ENCODE measurements around the gene SNRNP35. TPM values are rescaled to one million over a fixed set of nuclear protein-coding genes. Genes with fewer than 3 reads are reported as not detected.
"Not testable (repeated sequence)": the region's sequence is repeated elsewhere in the genome, so short reads cannot be mapped to it uniquely, and the experiment has no call there.

SNRNP35 gene
- total RNA-seq, 2 experiments from 2014 or later: 18.4 to 25.4 TPM

DNA sequence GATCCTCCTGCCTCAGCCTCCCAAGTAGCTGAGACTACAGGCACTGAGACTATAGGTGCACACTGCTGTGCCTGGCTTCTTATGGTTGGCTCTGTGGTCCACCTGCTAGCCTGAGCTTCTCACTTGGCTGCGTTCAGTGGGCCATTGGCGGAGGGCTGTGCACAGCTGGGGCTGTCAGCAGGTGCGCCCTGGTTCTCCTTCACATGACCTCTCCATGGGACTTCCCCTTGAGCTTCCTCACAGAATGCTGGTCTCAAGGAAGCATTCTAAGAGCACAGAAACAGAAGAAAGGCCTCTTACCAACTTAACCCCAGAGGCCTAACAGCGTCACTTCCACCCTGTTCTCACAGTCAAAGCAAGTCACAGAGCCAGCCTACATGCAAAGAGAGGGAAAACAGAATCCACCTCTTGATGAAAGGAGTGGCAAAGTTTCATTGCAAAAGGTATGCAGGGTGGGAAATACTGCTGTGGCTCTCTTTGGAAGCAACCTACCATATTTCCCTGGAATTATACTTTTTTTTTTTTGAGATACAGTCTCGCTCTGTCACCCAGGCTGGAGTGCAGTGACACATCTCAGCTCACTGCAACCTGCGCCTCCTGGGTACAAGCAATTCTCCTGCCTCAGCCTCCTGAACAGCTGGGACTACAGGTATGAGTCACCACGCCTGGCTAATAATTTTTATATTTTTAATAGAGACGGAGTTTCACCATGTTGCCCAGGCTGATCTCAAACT lies 30.7 kb upstream of the SNRNP35 start:
- H3K27me3 Mint-ChIP-seq: no peaks in the 10 kb centered on the region
- ATAC-seq (peak; percentile 73), DNase-seq (peak; percentile 55)
- peaks cover 44% of the 10 kb centered on the region for H3K36me3 Mint-ChIP-seq (ENCODE audit: low read depth)
- intact Hi-C loops (cut with micrococcal nuclease): no loop called here
- ChIA-PET POLR2A (interaction anchor here (0.6 to 2.8 kb wide), 9 partner anchors 8 to 62 kb away, joined by 3 to 7 read pairs (median 4); partner anchors contain the start of gene SNRNP35), CTCF (interaction anchor here (0.8 to 1.7 kb wide), 3 partner anchors 43 to 62 kb away, joined by 3 to 4 read pairs (median 3); partner anchors contain the start of gene KMT5A)
- H3K4me1 Mint-ChIP-seq (ENCODE audit: low read depth): peaks cover 26% of the 10 kb centered on the region
- H3K4me3 Mint-ChIP-seq: no peak overlapping the region
- H3K9me3 Mint-ChIP-seq: no peaks in the 10 kb centered on the region
- TF ChIP-seq, protein P1, sequence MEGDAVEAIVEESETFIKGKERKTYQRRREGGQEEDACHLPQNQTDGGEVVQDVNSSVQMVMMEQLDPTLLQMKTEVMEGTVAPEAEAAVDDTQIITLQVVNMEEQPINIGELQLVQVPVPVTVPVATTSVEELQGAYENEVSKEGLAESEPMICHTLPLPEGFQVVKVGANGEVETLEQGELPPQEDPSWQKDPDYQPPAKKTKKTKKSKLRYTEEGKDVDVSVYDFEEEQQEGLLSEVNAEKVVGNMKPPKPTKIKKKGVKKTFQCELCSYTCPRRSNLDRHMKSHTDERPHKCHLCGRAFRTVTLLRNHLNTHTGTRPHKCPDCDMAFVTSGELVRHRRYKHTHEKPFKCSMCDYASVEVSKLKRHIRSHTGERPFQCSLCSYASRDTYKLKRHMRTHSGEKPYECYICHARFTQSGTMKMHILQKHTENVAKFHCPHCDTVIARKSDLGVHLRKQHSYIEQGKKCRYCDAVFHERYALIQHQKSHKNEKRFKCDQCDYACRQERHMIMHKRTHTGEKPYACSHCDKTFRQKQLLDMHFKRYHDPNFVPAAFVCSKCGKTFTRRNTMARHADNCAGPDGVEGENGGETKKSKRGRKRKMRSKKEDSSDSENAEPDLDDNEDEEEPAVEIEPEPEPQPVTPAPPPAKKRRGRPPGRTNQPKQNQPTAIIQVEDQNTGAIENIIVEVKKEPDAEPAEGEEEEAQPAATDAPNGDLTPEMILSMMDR (IDR thresholded peaks at IDR 0.05): no peak
- peak overlapping the region; percentile 84 for H3K27ac Mint-ChIP-seq

DNA sequence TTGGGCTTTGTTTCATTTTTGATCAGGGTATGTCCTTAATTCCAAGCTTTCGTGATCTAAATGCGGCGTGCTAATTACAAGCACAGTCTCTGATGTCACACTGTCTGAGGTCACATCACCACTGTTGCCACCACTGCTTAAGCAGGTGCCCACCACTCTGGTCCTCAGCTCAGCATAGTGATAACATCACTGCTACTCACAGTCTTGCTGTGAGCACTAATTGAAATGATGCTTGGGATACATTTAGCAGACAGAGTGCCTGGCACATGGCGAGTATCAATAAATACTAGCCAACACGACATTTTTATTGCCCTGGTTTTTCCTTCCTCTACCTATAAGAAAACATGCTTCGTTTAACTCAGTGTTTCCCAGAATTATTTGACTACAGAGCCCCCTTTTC lies 29.3 kb upstream of the SNRNP35 start:
- H3K4me3 Mint-ChIP-seq: peak overlapping the region; percentile 19

DNA sequence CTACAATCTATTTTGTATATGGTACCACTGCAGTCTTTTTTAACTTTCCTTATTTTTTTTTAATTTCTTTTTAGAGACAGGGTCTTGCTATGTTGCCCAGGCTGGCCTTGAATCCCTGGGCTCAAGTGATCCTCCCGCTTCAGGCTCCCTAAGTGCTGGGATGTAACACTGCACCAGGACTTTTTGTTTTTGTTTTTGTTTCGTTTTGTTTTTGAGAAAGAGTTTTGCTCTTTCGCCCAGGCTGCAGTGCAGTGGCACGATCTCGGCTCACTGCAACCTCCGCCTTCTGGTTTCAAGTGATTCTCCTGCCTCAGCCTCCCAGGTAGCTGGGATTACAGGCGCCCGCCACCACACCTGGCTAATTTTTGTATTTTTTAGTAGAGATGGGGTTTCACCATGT lies 28.8 kb upstream of the SNRNP35 start:
- H3K4me3 Mint-ChIP-seq; H3K9me3 Mint-ChIP-seq; ATAC-seq; H3K27me3 Mint-ChIP-seq; DNase-seq; intact Hi-C loops (cut with micrococcal nuclease): not testable (repeated sequence)
- Mint-ChIP-seq H3K36me3 (ENCODE audit: low read depth) (peaks cover 40% of the 10 kb centered on the region), H3K27ac (peak overlapping the region; percentile 84), H3K4me1 (ENCODE audit: low read depth) (peaks cover 38% of the 10 kb centered on the region)
- POLR2A ChIA-PET: interaction anchor here (0.6 to 1.6 kb wide), 2 partner anchors 11 to 127 kb away, joined by 4 read pairs; no protein-coding TSS in a partner anchor
- CTCF ChIA-PET: interaction anchor here (1.3 to 1.7 kb wide), 2 partner anchors 45 to 153 kb away, joined by 4 to 5 read pairs; partner anchors contain the start of gene KMT5A

More for the DNA sequence above, 29.3 kb upstream of the SNRNP35 start:
- H3K4me1 Mint-ChIP-seq (ENCODE audit: low read depth): peaks cover 34% of the 10 kb centered on the region
- no peaks in the 10 kb centered on the region for H3K27me3 Mint-ChIP-seq
- no peak for DNase-seq
- CTCF ChIA-PET: interaction anchor here (1.3 to 1.7 kb wide), 2 partner anchors 44 to 153 kb away, joined by 4 to 5 read pairs; partner anchors contain the start of gene KMT5A
- peaks cover 39% of the 10 kb centered on the region for H3K36me3 Mint-ChIP-seq (ENCODE audit: low read depth)
- peak overlapping the region; percentile 84 for H3K27ac Mint-ChIP-seq
- no peaks in the 10 kb centered on the region for H3K9me3 Mint-ChIP-seq
- TF ChIP-seq, protein P1 (IDR thresholded peaks at IDR 0.05): no peak
- no peak for ATAC-seq
- intact Hi-C loops (cut with micrococcal nuclease): no loop called here
- POLR2A ChIA-PET: interaction anchor here (0.6 to 2.8 kb wide), 5 partner anchors 11 to 126 kb away, joined by 4 to 7 read pairs (median 4); no protein-coding TSS in a partner anchor

DNA sequence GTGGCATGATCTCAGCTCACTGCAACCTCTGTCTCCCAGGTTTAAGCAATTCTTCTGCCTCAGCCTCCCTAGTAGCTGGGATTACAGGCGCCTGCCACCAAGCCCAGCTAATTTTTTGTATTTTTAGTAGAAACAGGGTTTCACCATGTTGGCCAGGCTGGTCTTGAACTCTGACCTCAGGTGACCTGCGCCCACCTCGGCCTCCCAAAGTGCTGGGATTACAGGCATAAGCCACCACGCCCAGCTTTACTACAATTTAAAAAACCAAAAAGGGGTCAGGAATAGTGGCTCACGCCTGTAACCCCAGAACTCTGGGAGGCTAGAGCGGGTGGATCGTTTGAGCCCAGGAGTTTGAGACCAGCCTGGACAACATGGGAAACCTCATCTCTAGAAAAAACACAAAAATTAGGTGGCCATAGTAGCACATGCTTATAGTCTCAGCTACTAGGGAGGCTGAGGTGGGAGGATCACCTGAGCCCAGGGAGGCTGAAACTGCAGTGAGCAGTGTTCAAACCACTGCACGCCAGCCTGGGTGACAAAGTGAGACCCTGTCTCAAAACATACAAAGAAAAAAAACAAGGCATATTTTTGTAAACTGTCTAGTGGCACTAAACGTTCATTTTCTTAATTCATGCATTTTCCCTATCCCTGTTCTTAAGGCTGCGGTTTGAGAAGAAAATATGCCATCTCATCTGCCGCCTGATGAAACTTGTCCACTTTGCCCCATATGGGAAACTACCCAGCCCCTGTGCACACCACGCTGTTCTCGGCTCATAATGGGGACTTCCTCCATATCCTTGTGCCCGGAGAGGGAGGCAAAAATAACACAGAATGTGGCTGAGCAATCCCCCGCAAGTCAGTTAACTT lies 25.8 kb upstream of the SNRNP35 start:
- peaks cover 41% of the 10 kb centered on the region for H3K36me3 Mint-ChIP-seq (ENCODE audit: low read depth)
- H3K4me3 Mint-ChIP-seq: peak overlapping the region; percentile 96
- H3K4me1 Mint-ChIP-seq (ENCODE audit: low read depth): peaks cover 48% of the 10 kb centered on the region
- POLR2A ChIA-PET: interaction anchor here (0.6 to 2.4 kb wide), 5 partner anchors 14 to 151 kb away, joined by 3 to 5 read pairs (median 3); partner anchors contain the start of gene SNRNP35
- DNase-seq: peak; percentile 66
- H3K27me3 Mint-ChIP-seq; intact Hi-C loops (cut with micrococcal nuclease); H3K9me3 Mint-ChIP-seq: not testable (repeated sequence)
- peak; percentile 12 for ATAC-seq
- peak overlapping the region; percentile 83 for H3K27ac Mint-ChIP-seq
- CTCF ChIA-PET: interaction anchor here (1.5 kb wide), 1 partner anchor 26 kb away, joined by 4 read pairs; the partner anchor contains the start of gene SNRNP35

DNA sequence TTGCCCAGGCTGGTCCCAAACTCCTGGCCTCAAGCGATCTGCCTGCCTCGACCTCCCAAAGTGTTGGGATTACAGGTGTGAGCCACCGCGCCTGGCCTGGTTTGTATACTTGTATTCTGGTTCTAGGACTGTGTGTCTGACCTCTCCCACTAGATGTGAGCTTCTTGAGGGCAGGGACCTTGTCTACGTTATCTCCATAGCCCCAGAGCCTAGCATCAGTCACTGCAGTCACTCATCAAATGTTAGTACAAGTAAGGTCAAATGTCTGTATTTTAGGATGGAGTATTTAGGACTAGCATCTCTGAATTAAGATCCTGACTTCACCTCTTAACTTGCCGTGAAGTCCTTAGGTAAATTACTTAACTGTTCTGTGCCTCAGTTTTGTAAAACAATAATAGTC lies 24.3 kb upstream of the SNRNP35 start:
- H3K27ac Mint-ChIP-seq: peak overlapping the region; percentile 83
- TF ChIP-seq, protein P1 (IDR thresholded peaks at IDR 0.05): no peak
- H3K9me3 Mint-ChIP-seq: no peaks in the 10 kb centered on the region
- POLR2A ChIA-PET: interaction anchor here (1.0 to 2.4 kb wide), 4 partner anchors 15 to 168 kb away, joined by 3 to 8 read pairs (median 4); partner anchors contain the start of genes DDX55 and SNRNP35
- ATAC-seq: no peak
- H3K4me1 Mint-ChIP-seq (ENCODE audit: low read depth): peaks cover 43% of the 10 kb centered on the region
- peak overlapping the region; percentile 96 for H3K4me3 Mint-ChIP-seq
- peaks cover 38% of the 10 kb centered on the region for H3K36me3 Mint-ChIP-seq (ENCODE audit: low read depth)
- H3K27me3 Mint-ChIP-seq: no peaks in the 10 kb centered on the region
- DNase-seq: no peak
- CTCF ChIA-PET: interaction anchor here (1.5 kb wide), 1 partner anchor 24 kb away, joined by 4 read pairs; the partner anchor contains the start of gene SNRNP35
- intact Hi-C loops (cut with micrococcal nuclease): no loop called here

All from activated CD8-positive, alpha-beta T cell treated with anti-CD3 and anti-CD28 coated beads for 36 hours (primary cell).